ENCODE measurements around the gene FOXL1. TPM values are rescaled to one million over a fixed set of nuclear protein-coding genes. Genes with fewer than 3 reads are reported as not detected.

Gene FOXL1
- total RNA-seq, 1 donor from 2014 or later, result 1.1 TPM

GRCh38 chr16:86631444-86631843, 53.1 kb downstream of the FOXL1 start:
- no peak overlapping the region for H3K4me3 ChIP-seq (ENCODE audit: low read depth, low read length)
- no peaks in the 10 kb centered on the region for H3K27me3 ChIP-seq (ENCODE audit: control insufficient read depth, insufficient read depth, low read length)
- no peak for TF ChIP-seq CTCF (IDR thresholded peaks at IDR 0.05; ENCODE audit: insufficient read depth, low read length, severe bottlenecking)
- FAIRE-seq (no peak), DNase-seq (ENCODE audit: low read depth) (peak; percentile 82)
- no peaks in the 10 kb centered on the region for H3K36me3 ChIP-seq (ENCODE audit: control insufficient read depth, insufficient read depth, low read length)

Other genes with a start within 250 kb of the FOXL1 start
- gene FOXF1, start 68.0 kb upstream of the FOXL1 start, total RNA-seq, result 0.26 TPM in 1 of 2 replicates, not detected in the other
- 13.2 and 19.7 TPM in 2 replicates for gene MTHFSD, start 23.3 kb upstream of the FOXL1 start, total RNA-seq
- under 0.01 TPM in 1 of 2 replicates, not detected in the other for gene FOXC2, start 11.7 kb upstream of the FOXL1 start, total RNA-seq